Endothelial cell of umbilical vein (primary cell): ENCODE data around the gene CCIN.

Source experiments
- EZH2 ChIP-seq: IDR thresholded peaks from 2 replicates; pipeline ENCODE4 v1.6.1; 2012; ENCODE audit warnings: borderline replicate concordance, low read depth, mild to moderate bottlenecking, moderate library complexity, low read length, inconsistent platforms; ENCODE audit not compliant: severe bottlenecking
- FOS ChIP-seq: IDR thresholded peaks from 2 replicates; pipeline ENCODE4 v1.6.1; 2011; ENCODE audit warnings: mild to moderate bottlenecking, low read length, moderate library complexity, borderline replicate concordance; ENCODE audit not compliant: insufficient read depth
- GATA2 ChIP-seq: IDR thresholded peaks from 2 replicates; pipeline ENCODE4 v1.7.0; 2011; ENCODE audit warnings: low read depth, mild to moderate bottlenecking, moderate library complexity, mixed read lengths, low read length; ENCODE audit not compliant: insufficient read length, insufficient read depth
- JUN ChIP-seq: IDR thresholded peaks from 2 replicates; pipeline ENCODE4 v1.6.1; 2011; ENCODE audit warnings: borderline replicate concordance, low read depth; ENCODE audit not compliant: insufficient read length, insufficient read depth
- POLR2A ChIP-seq: IDR thresholded peaks from 2 replicates; pipeline ENCODE4 v1.6.1; 2012; ENCODE audit warnings: low read depth, mild to moderate bottlenecking, control low read depth, low read length
- POLR2AphosphoS5 ChIP-seq: IDR thresholded peaks from 2 replicates; pipeline ENCODE4 v1.6.1; 2012; ENCODE audit warnings: low read depth, mild to moderate bottlenecking, control low read depth, low read length, moderate library complexity; ENCODE audit not compliant: insufficient read depth
- TF ChIP-seq, protein P1 (sequence below), 2 donors: IDR thresholded peaks; 1 replicate in 1 of 2; 2 replicates in 1 of 2; pipeline ENCODE4 v1.5.1; 2011; ENCODE audit warnings: low read length in 2 of 2, mild to moderate bottlenecking in 2 of 2, moderate library complexity in 2 of 2, control low read depth in 1 of 2, inconsistent platforms in 1 of 2, low read depth in 1 of 2; ENCODE audit not compliant: insufficient read depth in 1 of 2; ENCODE audit errors: extremely low read depth in 1 of 2
- TF ChIP-seq, protein P2 (sequence below): IDR thresholded peaks from 2 replicates; pipeline ENCODE4 v1.6.1; 2011; ENCODE audit not compliant: insufficient read depth, insufficient read length

DNA sequence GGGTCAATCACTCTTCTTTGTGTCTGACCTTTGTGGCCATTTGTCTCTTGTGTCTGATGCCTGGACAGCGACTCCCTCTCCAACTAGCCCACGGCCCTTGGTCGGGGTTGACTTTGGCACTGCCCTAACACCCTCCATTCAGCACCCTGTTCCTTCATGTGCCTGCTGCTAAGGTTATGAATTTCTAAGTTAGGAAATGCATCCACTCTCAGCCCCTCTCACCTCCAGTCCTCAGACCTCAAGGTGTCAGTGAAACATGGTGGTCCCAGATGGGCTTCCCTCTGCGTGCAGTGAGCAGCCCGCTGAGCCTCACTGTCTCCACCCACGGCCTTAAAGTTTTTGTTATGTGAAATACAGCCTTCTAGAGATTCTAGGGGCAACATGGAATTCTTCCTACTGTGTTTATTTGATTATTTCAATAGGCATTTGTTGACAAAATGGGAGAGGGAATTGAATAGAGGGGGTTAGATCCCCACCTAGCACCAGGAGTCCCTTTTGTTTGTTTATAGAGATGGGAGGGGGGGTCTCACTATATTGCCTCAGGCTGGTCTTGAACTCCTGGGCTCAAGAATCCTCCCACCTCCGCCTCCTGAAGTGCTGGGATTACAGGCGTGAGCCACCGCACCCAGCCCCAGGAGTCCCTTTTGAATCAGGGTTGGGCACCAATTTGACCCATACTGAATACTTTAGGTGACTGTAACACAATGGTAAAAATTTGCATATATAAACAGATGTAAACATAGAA, 34.3 kb upstream of the CCIN start:
- TF ChIP-seq POLR2A (no peak), EZH2 (no peak), POLR2AphosphoS5 (no peak), JUN (no peak), GATA2 (no peak), FOS (no peak)
- TF ChIP-seq, protein P1, sequence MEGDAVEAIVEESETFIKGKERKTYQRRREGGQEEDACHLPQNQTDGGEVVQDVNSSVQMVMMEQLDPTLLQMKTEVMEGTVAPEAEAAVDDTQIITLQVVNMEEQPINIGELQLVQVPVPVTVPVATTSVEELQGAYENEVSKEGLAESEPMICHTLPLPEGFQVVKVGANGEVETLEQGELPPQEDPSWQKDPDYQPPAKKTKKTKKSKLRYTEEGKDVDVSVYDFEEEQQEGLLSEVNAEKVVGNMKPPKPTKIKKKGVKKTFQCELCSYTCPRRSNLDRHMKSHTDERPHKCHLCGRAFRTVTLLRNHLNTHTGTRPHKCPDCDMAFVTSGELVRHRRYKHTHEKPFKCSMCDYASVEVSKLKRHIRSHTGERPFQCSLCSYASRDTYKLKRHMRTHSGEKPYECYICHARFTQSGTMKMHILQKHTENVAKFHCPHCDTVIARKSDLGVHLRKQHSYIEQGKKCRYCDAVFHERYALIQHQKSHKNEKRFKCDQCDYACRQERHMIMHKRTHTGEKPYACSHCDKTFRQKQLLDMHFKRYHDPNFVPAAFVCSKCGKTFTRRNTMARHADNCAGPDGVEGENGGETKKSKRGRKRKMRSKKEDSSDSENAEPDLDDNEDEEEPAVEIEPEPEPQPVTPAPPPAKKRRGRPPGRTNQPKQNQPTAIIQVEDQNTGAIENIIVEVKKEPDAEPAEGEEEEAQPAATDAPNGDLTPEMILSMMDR (IDR thresholded peaks at IDR 0.05; ENCODE audit: extremely low read depth in 1 of 2, insufficient read depth in 1 of 2, low read depth in 1 of 2, low read length in 2 of 2): no peak
- TF ChIP-seq, protein P2, sequence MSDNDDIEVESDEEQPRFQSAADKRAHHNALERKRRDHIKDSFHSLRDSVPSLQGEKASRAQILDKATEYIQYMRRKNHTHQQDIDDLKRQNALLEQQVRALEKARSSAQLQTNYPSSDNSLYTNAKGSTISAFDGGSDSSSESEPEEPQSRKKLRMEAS: no peak
